MCF 10A (cell line): ENCODE measurements around the gene RTN4R. TPM values are rescaled to one million over a fixed set of nuclear protein-coding genes. Genes with fewer than 3 reads are reported as not detected.

Experiments
- BruUV-seq: library from RNA; stranded (reverse); fragments of 400-500 nt; replicated peaks from 2 replicates; lab custom pipeline; 2021; lab: Mats Ljungman, UMichigan
- CTCF ChIA-PET: fragments of 300-600 bp; sonication (Branson Sonifier 250); formaldehyde crosslinking; extraction: SDS; loops from one replicate; lab custom pipeline; 2021; ENCODE audit warnings: antibody characterized with exemption, inconsistent platforms; lab: Yijun Ruan, JAX
- POLR2A ChIA-PET: fragments of 300-600, 350-650 bp; sonication (Branson Sonifier 250); formaldehyde crosslinking; extraction: SDS; loops from one replicate; lab custom pipeline; 2020; ENCODE audit warnings: antibody characterized with exemption, inconsistent platforms; lab: Yijun Ruan, JAX
- DNase-seq: peaks from one replicate; pipeline ENCODE4 v3.0.0-alpha.2; 2018; ENCODE audit not compliant: unreplicated experiment
- H3K27ac Mint-ChIP-seq: one replicate; pipeline ENCODE4 v1.8.0; 2022; ENCODE audit warnings: mild to moderate bottlenecking, low read depth, mixed read lengths; ENCODE audit not compliant: unreplicated experiment
- H3K27me3 Mint-ChIP-seq: one replicate; pipeline ENCODE4 v1.8.0; 2022; ENCODE audit warnings: mixed read lengths; ENCODE audit not compliant: insufficient read depth, unreplicated experiment
- H3K36me3 Mint-ChIP-seq: one replicate; pipeline ENCODE4 v1.8.0; 2022; ENCODE audit warnings: mild to moderate bottlenecking, moderate library complexity, mixed read lengths; ENCODE audit not compliant: insufficient read depth, unreplicated experiment
- H3K4me1 Mint-ChIP-seq: one replicate; pipeline ENCODE4 v1.8.0; 2022; ENCODE audit warnings: mixed read lengths; ENCODE audit not compliant: insufficient read depth, unreplicated experiment
- H3K4me3 Mint-ChIP-seq: one replicate; pipeline ENCODE4 v1.8.0; 2022; ENCODE audit warnings: mild to moderate bottlenecking, moderate library complexity, mixed read lengths; ENCODE audit not compliant: unreplicated experiment
- H3K9me3 Mint-ChIP-seq: one replicate; pipeline ENCODE4 v1.8.0; 2022; ENCODE audit warnings: mixed read lengths; ENCODE audit not compliant: unreplicated experiment
- intact Hi-C: fragments of 100-400 bp; cut with micrococcal nuclease; formaldehyde crosslinking; loops from 2 replicates; pipeline ENCODE4 v1.14.1; 2022
- total RNA-seq: library from RNA; stranded (reverse); gene quantifications from 2 replicates; pipeline ENCODE4 v1.2.3, GENCODE V29; 2022
- TF ChIP-seq, protein P1 (sequence below): fragments of 200-600 bp; IDR thresholded peaks from one replicate; pipeline ENCODE4 v1.8.0; 2022; ENCODE audit warnings: antibody characterized with exemption, mild to moderate bottlenecking; ENCODE audit not compliant: unreplicated experiment

RTN4R gene
- total RNA-seq, 1 experiment from 2014 or later: 2.7 TPM

DNA sequence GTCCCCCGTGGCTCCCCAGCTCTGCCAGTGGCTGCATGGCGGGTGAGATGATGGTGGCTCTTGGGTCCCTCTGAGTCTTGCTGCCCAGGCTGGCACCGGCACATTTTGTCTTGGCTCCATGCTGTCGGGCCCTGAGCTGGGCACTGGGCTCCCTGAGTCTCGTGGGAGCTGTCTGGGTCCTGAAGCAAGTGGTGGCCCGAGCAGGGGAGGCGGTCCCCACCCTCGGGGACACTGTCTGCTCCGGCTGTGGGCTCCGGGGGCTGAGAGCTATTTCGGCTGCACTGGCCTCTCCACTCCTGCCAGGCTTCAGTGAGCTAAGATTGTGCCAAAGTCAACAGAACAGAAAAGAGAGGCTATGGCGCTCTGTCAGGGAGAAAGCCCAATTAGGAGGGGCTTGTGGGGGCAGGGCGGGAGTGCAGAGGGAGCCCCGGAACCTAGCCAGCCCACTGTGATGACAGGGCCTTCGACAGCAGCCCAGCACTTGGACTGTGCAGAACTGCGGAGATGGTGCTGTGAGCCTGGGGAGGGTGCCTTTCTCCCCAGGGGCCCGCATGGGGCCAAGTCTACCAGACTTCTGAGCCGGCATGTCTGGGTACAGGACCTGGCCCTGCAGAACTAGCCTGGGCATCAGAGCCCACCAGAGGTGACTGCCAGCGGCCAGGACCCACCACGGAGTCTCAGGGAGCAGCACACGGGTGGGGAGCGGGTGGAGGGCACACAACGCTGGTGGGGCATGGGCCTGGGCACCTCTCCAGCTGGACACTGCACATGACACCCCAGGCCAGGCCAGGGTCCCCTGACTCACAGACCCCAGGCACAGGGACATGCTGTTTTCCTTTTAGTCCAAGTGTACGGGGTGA is 38.0 kb downstream of the RTN4R start:
- Mint-ChIP-seq H3K4me3 (no peak overlapping the region), H3K4me1 (no peaks in the 10 kb centered on the region), H3K36me3 (no peaks in the 10 kb centered on the region), H3K27me3 (no peaks in the 10 kb centered on the region), H3K9me3 (peaks cover 3% of the 10 kb centered on the region), H3K27ac (no peak overlapping the region)
- ChIA-PET POLR2A (no interaction called here), CTCF (interaction anchor here (0.6 to 0.8 kb wide), 2 partner anchors 52 to 73 kb away, joined by 3 to 4 read pairs; no protein-coding TSS in a partner anchor)
- DNase-seq: no peak
- intact Hi-C loops: no loop called here
- TF ChIP-seq, protein P1, sequence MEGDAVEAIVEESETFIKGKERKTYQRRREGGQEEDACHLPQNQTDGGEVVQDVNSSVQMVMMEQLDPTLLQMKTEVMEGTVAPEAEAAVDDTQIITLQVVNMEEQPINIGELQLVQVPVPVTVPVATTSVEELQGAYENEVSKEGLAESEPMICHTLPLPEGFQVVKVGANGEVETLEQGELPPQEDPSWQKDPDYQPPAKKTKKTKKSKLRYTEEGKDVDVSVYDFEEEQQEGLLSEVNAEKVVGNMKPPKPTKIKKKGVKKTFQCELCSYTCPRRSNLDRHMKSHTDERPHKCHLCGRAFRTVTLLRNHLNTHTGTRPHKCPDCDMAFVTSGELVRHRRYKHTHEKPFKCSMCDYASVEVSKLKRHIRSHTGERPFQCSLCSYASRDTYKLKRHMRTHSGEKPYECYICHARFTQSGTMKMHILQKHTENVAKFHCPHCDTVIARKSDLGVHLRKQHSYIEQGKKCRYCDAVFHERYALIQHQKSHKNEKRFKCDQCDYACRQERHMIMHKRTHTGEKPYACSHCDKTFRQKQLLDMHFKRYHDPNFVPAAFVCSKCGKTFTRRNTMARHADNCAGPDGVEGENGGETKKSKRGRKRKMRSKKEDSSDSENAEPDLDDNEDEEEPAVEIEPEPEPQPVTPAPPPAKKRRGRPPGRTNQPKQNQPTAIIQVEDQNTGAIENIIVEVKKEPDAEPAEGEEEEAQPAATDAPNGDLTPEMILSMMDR: no peak
- BruUV-seq: no TSS peak

DNA sequence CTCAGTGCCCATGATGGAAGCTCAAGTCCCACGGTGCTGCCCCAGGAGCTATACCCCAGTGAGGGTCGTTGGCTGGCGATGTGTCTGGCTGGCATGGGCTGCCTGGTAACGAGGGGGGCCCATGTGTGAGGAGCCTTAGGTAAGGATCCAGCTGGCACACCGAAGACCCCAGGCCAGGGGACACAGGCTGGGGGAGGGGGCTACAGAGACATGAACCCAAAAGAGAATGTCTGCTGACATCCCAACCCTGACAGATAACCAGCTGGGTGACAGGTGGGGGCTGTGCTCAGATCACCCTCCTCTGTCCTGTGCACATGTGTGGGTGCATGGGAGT is 39.2 kb downstream of the RTN4R start:
- no peak for DNase-seq
- BruUV-seq: no TSS peak
- H3K4me1 Mint-ChIP-seq: no peaks in the 10 kb centered on the region
- H3K36me3 Mint-ChIP-seq: no peaks in the 10 kb centered on the region
- H3K27ac Mint-ChIP-seq: no peak overlapping the region
- intact Hi-C loops: no loop called here
- ChIA-PET CTCF (no interaction called here), POLR2A (no interaction called here)
- H3K27me3 Mint-ChIP-seq: no peaks in the 10 kb centered on the region
- no peak overlapping the region for H3K4me3 Mint-ChIP-seq
- peaks cover 6% of the 10 kb centered on the region for H3K9me3 Mint-ChIP-seq
- TF ChIP-seq, protein P1: no peak

DNA sequence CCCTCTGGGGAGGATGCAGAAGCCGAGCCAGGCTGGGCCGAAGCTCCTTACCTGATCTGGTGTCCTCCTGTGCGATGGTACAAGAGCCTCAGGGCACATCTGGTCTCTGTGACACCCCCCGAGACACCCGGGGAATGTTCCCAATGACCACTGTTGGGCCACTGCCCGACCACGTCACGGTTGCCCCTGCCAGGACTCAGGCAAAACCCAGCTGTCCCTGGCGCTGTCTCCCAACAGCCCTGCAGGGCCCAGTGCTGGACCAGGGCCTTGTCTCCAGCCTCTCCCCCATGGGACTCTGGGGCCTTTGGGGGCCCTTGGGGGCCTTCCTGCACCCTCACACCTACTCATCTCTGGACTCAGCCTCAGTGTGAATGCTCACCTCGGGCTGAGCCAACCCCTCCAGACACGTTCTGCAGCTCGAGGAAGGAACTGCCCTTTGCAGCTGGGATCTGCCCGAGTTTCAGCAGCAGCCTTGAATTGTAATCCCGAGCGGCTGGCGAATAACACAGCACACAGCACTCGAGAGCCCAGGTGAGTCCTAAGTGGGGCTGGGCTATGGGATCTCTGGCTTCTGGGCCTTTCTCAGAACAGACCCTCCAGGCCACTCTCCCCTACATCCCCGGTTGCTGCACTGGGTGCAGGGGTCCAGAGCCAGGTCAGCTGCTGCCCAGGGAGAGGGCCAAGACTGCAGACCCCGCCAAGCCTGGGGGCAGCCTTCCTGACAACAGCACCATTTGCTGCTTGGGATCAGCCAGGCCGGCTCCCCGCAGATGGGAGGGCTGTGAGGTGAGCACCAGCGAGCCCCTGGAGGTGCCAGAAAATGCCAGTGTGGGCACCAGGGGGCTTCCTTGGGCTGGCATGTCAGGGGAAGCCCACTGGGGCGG is 39.8 kb downstream of the RTN4R start:
- no peaks in the 10 kb centered on the region for H3K27me3 Mint-ChIP-seq
- ChIA-PET POLR2A (no interaction called here), CTCF (no interaction called here)
- H3K27ac Mint-ChIP-seq: no peak overlapping the region
- H3K9me3 Mint-ChIP-seq: peaks cover 6% of the 10 kb centered on the region
- TF ChIP-seq, protein P1: no peak
- intact Hi-C loops: no loop called here
- no peak for DNase-seq
- H3K4me3 Mint-ChIP-seq: no peak overlapping the region
- no peaks in the 10 kb centered on the region for H3K4me1 Mint-ChIP-seq
- BruUV-seq: no TSS peak
- H3K36me3 Mint-ChIP-seq: no peaks in the 10 kb centered on the region

DNA sequence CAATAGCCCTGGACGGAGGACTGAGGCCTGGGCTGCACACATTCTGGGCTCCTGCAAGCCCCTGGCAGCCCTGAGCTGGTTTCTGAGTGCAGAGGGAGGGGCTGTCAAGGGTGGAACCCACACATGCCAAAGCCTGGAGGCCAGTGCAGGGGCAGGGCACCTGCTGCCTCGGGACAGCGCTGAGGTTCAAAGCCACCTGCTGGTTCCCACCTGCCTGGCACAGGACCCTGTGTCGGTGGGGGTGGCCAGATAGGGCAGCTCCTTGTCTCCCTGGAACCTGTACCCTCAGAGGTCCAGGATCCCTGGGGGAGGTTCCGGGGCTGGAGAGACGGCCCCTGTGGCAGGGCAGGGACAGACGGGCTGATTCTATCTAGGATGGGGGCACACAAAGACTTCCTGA is 40.8 kb downstream of the RTN4R start:
- TF ChIP-seq, protein P1: no peak
- BruUV-seq: no TSS peak
- Mint-ChIP-seq H3K4me3 (no peak overlapping the region), H3K36me3 (no peaks in the 10 kb centered on the region), H3K27ac (no peak overlapping the region), H3K4me1 (no peaks in the 10 kb centered on the region), H3K9me3 (peaks cover 6% of the 10 kb centered on the region), H3K27me3 (no peaks in the 10 kb centered on the region)
- ChIA-PET CTCF (no interaction called here), POLR2A (interaction anchor here (1.0 kb wide), 1 partner anchor 18 kb away, joined by 3 read pairs; no protein-coding TSS in a partner anchor)
- DNase-seq: no peak
- intact Hi-C loops: no loop called here
